GM12865 (cell line): ENCODE results near the gene DNMT1.

Experiments
- DNase-seq: peaks from one replicate; pipeline ENCODE4 v3.0.0; 2010; ENCODE audit warnings: low read depth
- H3K4me3 ChIP-seq: 2 replicates; pipeline ENCODE4 v1.5.1; 2011; ENCODE audit warnings: mild to moderate bottlenecking, low read depth, low read length, control low read depth
- CTCF ChIP-seq: IDR thresholded peaks from 2 replicates; pipeline ENCODE4 v1.5.1; 2011; ENCODE audit warnings: low read length, control low read depth, low read depth, inconsistent platforms; ENCODE audit not compliant: insufficient read depth; ENCODE audit errors: missing control alignments

DNMT1 gene

GRCh38 chr19:10155839-10156238 lies 38.9 kb downstream of the DNMT1 start:
- no peak for DNase-seq
- no peak for TF ChIP-seq CTCF
- H3K4me3 ChIP-seq = no peak overlapping the region

- DNase-seq = no peak
- TF ChIP-seq CTCF = no peak
- no peak overlapping the region for H3K4me3 ChIP-seq
Measured at GRCh38 chr19:10152100-10152499, 42.7 kb downstream of the DNMT1 start.

GRCh38 chr19:10151521-10151920 lies 43.2 kb downstream of the DNMT1 start:
- no peak for DNase-seq
- TF ChIP-seq CTCF = no peak
- H3K4me3 ChIP-seq = no peak overlapping the region

GRCh38 chr19:10149427-10149826 lies 45.3 kb downstream of the DNMT1 start:
- no peak for TF ChIP-seq CTCF
- DNase-seq = no peak
- H3K4me3 ChIP-seq = no peak overlapping the region

DNA sequence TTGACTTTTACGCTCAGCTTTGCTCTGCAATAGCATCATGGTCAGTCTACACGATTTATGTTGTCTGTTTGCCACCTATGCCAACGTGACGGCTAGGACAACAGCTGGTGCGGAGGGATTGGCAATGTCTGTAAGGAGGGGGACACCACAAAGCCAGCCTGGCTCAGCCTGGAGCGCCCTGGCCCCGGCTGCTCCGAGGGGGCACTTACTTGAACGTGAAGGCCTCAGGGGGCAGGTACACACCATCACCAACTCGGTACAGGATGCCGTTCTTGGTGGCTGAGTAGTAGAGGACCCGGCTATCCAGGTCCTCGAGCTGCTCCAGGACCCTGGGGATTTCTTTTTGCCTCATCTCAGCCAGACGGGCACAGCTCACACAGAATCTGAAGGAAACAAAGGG lies 48.6 kb downstream of the DNMT1 start:
- H3K4me3 ChIP-seq = no peak overlapping the region
- TF ChIP-seq CTCF = no peak
- DNase-seq = no peak

DNA sequence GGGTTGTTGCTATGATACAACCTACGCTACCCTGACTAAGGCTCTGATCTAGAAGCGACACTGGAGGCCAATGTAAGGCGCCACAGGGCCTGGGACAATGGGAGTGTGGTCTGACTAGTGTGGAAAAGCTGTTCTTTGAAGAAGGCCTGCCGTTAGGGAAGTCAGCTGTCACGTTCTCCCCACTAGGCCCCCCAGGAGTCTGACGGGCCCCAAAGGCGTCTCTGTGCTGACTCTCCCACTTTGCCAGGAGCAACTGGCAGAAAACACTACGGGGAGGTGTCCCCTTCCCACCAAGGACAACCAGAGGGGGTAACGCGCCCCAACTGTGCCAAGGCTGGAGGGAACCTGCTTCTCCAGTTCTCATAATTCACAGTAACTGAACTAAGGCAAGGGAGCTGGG lies 49.7 kb downstream of the DNMT1 start:
- TF ChIP-seq CTCF = no peak
- DNase-seq = no peak

DNA sequence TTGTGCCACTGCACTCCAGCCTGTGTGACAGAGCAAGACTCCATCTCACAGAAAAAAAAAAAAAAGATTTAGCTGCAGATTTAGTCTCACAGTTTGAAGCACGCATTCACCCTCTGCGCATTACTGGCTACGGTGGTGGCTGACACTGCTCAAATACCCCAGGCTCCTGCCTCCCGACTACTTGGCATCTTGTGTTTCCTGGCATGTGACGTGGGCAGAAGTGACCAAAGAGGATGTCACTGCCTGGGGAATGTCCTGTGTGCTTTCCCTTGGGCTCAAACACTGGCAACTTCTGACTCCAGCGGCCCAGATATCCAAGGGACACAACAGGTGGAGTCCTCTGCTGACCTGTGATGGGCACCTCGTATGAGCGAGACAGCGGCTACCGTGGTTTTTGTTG lies 50.4 kb downstream of the DNMT1 start:
- no peak for TF ChIP-seq CTCF
- DNase-seq = no peak
- H3K4me3 ChIP-seq = no peak overlapping the region

More for the DNA sequence above, 49.7 kb downstream of the DNMT1 start:
- no peak overlapping the region for H3K4me3 ChIP-seq
